GM21717 (cell line): ENCODE results near the gene NBAS.

Experiments
- ATAC-seq: cut with Tn5 transposase; IDR thresholded peaks from one replicate; pipeline ENCODE4 v1.9.1; 2021; ENCODE audit warnings: mild to moderate bottlenecking, moderate library complexity; ENCODE audit not compliant: unreplicated experiment

The NBAS gene

DNA sequence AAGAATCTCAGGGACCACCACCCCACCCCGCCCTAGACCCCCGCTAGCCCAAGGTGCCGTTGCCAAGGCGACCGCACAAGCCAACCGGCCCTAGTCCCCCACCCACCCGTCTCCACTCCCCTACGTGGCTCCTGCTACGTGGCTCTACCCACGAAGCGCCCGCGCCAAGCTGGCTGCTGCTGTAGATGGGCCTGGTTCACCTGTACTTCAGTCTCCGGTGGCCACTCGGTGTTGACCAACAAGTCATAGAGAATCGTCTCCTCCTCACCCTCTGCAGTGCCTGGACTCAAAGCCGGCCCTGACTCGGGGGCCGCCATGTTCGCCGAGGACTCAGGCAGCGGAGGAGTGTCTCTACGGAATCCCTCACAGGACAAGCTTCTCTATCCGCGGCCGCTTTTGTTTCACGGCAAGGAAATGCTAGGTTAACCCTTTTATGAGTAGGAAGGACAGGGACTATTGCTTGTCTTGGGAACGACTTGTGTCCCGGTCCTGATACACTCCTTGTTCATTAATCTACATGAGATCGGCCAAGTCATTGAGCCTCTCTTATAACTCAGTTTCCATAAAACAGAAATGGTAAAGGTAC, at the start of gene NBAS:
Gene NBAS (minus strand): TSS at position 347 of the 586 bp plus-strand sequence. CDS start 30 bp downstream, at position 317.
- peak; percentile 90 for ATAC-seq

DNA sequence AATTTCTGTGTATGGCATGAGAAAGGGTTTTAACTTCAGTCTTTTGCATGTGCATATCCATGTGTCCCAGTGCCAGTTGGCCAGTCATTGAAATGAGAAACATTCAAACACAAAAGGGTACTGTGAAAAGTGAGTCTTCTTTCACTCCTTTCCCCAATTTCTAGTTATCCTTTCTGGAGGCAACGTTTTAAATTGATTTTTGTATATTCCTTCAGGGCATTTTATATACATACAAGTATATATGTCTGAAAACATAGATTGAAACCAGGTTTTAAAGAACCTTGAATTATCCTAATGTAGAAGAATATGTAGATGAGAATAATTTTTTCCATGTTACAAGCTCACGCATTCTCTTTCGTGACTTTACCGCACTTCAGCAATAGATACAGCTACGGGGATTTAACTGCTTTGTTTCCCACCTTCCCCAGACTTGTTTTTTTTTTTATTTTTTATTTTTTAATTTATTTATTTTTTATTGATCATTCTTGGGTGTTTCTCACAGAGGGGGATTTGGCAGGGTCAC, 49.4 kb upstream of the NBAS start:
- no peak for ATAC-seq

DNA sequence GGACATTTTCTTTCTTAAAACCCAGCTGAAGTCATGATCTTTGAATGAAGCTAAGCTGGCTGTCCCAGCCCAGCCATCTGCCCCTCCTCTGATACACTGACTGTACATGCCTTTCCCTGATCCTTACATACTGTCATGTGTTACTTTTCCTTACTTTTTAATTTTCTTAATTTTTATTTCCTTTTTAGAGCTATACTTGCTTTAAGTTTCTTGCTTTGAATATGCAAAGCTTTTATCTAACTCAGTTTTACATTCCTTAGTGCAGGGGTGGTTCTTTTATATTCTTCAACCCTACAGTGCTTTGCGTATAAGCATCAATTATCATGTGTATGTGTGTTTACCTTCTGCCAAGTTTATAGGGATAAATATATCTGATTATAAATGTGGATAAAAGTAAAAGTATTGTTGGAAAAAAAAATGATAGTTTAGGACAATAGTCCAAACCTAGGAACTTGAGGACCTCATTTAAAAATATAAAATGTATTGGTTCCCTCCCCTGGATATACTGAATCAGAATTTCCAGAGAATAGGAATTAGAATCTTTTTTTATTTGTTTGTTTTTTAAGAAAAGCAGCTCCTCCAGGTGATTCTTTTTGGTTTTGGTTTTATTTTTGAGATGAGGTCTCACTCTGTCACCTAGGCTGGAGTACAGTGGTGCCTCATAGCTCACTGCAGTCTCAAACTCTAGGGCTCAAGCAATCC, 48.4 kb upstream of the NBAS start:
- no peak for ATAC-seq

- ATAC-seq = no peak
Observed at GRCh38 chr2:15608392-15608761, 47.2 kb upstream of the NBAS start.

DNA sequence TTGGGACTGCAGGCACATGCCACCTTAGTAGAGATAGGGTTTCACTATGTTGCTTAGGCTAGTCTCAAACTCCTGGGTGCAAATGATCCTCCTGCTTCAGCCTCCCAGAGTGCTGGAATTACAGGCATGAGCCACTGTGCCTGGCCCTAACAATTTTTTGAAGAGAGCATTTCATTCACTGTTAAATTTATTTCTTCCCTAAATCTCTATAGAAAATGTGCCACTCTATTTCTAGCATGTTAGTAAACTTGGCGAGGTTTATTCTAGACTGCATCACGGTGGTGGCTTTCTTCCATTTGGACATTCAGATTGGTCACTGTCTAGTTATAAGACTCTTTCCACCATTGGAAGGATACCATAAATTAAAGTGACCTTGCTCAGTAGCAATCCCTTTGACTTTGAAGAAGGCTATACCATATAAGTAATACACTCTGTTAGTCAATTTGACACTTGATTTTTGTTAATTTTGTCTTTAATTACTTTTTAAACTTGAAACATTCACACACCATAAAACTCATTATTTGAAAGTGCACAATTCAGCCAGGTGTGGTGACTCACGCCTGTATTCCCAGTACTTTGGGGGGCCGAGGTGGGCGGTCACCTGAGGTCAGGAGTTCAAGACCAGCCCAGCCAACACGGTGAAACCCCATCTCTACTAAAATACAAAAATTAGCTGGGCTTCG, 46.7 kb upstream of the NBAS start:
- ATAC-seq = no peak

DNA sequence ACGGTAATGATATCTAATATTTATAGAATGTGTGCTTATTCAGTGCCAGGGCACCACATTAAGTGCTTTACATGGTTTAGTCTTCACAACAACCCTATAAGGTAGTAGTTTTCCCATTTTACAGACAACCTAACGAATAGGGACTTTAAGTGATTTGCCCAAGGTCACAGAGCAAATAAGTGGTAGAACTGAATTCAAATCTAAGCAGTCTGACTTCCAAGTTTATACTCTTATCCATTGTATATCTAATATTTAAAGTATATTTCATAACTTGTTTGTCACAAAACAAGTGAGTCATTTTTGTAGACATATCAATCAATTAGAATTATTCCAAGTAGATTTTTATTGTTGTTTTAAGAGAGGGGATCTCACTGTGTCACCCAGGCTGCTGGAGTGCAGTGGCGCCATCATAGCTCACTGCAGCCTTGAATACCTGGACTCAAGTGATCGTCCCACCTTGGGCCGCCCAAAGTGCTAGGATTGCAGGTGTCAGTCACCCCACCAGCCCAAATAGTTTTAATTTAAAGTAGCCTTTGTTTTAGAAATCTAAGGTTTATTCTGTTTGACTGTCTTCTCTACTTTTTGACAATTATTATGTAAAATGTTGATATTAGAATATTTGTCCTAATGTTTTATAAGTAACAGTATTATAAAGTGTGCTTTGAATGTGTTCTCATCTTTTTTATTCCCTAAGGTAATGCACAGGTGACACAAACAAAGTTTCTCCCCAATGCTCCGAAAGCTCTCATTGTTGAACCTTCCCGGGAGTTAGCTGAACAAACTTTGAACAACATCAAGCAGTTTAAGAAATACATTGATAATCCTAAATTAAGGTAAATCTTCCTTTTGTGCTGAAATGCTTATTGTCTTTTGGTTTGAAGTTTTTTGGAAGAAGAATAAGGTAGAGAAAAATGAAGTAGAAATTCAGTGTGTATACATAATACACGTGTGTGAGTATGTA, 45.6 kb upstream of the NBAS start:
- no peak for ATAC-seq

GRCh38 chr2:15605721-15606120, 44.6 kb upstream of the NBAS start:
- ATAC-seq = no peak

- no peak for ATAC-seq
Observed at GRCh38 chr2:15603948-15604347, 42.8 kb upstream of the NBAS start.

GRCh38 chr2:15603044-15603765, 42.1 kb upstream of the NBAS start:
- no peak for ATAC-seq

DNA sequence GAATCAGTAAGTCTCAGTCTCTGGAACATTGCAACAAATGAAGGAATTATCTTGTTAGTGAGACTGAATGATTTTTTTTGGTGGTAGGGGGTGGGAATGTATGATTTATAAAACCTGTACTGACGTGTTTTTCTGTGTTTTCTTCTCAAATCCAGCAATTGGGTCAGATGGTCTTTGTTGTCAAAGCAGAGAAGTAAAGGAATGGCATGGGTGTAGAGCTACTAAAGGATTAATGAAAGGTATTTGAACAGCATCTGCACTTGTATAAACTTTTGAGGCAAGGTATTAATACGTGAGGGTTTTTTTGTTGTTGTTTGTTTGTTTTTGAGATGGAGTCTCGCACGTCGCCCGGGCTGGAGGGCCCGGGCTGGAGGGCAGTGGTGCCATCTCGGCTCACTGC, 41.3 kb upstream of the NBAS start:
- no peak for ATAC-seq

DNA sequence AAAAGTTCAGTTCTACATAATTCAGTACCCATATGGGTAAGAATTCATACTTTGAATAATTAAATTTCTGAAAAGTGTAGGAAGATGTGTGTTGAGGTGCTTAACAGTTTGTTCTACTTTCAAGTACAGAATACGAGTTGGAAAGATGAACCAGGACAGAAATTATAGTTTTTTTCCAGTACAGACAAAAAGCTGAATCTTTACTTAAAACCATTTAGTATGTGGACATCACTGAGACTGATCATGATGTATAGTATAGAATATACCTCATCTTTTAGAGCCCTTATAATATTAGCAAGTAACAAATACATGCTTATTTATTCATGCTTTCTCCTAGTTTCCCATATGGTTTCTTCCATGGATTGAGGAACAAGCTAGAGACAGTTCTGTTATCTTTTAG, 40.5 kb upstream of the NBAS start:
- no peak for ATAC-seq

- ATAC-seq = no peak
Observed at GRCh38 chr2:15599994-15600393, 38.9 kb upstream of the NBAS start.

GRCh38 chr2:15596968-15597367, 35.8 kb upstream of the NBAS start:
- ATAC-seq = no peak

DNA sequence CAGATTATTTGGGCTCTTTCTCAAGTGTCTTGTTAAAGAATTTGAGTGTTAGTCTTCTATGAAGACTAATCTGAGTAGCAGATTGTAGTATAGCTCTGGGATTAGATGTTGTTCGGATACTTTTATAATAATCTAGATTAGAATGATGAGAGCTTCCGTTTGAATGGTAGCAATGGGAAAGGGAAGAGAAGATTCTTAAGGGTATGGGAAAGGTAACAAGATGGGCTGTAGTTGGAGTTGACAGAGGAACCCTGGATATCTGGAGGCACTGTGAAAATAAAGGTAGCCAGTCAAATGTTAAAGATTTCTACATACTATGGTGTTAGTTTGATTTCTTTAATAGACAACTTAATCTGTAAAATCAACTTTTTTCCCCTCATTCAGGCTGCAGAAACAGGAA, 35.2 kb upstream of the NBAS start:
- no peak for ATAC-seq

- no peak for ATAC-seq
Observed at GRCh38 chr2:15595936-15596335, 34.8 kb upstream of the NBAS start.

- ATAC-seq = no peak
Observed at GRCh38 chr2:15595342-15595905, 34.3 kb upstream of the NBAS start.

GRCh38 chr2:15594291-15595256, 33.4 kb upstream of the NBAS start:
- no peak for ATAC-seq

DNA sequence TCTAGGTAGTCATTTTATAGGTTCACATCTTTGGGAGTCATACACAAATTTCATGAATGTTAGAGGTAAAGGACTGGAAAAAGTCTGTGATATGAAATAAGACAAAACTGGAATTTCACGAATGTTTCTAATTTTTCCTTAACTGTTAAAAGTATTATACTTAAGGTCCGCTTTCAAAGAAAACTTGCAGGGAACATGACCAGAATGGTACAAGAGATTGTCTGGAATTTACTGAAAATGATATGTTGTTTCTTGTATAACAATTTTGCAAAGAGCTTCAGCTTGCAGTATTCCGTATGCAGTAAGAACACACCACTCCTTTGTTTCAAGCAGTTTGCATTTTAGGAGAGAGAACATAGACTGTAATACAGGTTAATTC, 32.2 kb upstream of the NBAS start:
- no peak for ATAC-seq
